Liver (tissue), 3 donors: Measurements from ENCODE around the gene SHISA4.

Experiments
- FOXA1 ChIP-seq: IDR thresholded peaks from 2 replicates; pipeline ENCODE4 v1.6.1; 2016; ENCODE audit warnings: antibody characterized with exemption
- JUND ChIP-seq, 2 donors: IDR thresholded peaks; 2 replicates each; pipeline ENCODE4 v1.6.1; 2016; ENCODE audit warnings: antibody characterized with exemption in 2 of 2
- RAD21 ChIP-seq, 2 donors: IDR thresholded peaks; 2 replicates each; pipeline ENCODE4 v1.6.1; 2016; ENCODE audit warnings: antibody characterized with exemption in 2 of 2, mild to moderate bottlenecking in 2 of 2
- TAF1 ChIP-seq: conservative IDR thresholded peaks from 2 replicates; pipeline ENCODE4 v1.6.1; 2016; ENCODE audit warnings: antibody characterized with exemption, mild to moderate bottlenecking
- TF ChIP-seq, protein P1 (sequence below): IDR thresholded peaks from 2 replicates; pipeline ENCODE4 v1.6.1; 2016; ENCODE audit warnings: antibody characterized with exemption
- TF ChIP-seq, protein P2 (sequence below): fragments of 150-350 bp; IDR thresholded peaks from 2 replicates; pipeline ENCODE4 v1.5.1; 2017; ENCODE audit warnings: improper control_type of control experiment, low read depth, low read length; ENCODE audit not compliant: missing input control
- TF ChIP-seq, protein P3 (sequence below): IDR thresholded peaks from 2 replicates; pipeline ENCODE4 v1.6.1; 2016; ENCODE audit warnings: antibody characterized with exemption
- TF ChIP-seq, protein P4 (sequence below): IDR thresholded peaks from 2 replicates; pipeline ENCODE4 v1.6.1; 2016; ENCODE audit warnings: antibody characterized with exemption, mild to moderate bottlenecking
- donor health status: healthy.
- donor health status: healthy.

DNA sequence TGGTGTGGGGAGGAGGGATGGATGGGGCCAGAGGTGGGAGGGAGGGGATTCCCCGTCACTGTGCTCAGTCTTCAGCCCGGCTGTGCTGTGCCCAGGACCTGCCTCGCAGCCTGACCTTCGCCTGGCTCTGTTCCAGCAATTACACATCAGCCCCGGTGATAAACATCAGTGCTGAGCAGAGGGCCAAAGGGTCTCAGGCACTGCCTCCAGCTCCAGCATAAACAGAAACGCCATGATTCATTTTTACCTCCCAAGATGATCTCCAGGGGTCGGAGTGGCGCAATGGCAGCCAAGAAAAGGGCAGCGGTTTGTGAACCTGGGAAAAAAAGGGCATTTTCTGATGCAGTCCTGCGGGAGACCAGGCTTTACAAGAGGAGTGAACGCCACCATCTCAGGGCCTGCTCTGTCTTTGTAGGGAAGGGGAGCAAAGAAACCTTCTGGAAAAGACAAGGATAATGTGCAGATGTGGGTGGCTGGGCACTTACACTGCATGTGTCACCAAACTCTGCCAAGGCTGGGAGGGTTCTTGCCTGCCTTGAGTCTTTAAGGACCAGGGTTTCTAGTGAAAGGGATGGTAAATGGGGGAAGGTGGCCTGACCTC, 28.1 kb downstream of the SHISA4 start:
- TF ChIP-seq, protein P1, sequence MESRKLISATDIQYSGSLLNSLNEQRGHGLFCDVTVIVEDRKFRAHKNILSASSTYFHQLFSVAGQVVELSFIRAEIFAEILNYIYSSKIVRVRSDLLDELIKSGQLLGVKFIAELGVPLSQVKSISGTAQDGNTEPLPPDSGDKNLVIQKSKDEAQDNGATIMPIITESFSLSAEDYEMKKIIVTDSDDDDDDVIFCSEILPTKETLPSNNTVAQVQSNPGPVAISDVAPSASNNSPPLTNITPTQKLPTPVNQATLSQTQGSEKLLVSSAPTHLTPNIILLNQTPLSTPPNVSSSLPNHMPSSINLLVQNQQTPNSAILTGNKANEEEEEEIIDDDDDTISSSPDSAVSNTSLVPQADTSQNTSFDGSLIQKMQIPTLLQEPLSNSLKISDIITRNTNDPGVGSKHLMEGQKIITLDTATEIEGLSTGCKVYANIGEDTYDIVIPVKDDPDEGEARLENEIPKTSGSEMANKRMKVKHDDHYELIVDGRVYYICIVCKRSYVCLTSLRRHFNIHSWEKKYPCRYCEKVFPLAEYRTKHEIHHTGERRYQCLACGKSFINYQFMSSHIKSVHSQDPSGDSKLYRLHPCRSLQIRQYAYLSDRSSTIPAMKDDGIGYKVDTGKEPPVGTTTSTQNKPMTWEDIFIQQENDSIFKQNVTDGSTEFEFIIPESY: no peak
- TF ChIP-seq, protein P2, sequence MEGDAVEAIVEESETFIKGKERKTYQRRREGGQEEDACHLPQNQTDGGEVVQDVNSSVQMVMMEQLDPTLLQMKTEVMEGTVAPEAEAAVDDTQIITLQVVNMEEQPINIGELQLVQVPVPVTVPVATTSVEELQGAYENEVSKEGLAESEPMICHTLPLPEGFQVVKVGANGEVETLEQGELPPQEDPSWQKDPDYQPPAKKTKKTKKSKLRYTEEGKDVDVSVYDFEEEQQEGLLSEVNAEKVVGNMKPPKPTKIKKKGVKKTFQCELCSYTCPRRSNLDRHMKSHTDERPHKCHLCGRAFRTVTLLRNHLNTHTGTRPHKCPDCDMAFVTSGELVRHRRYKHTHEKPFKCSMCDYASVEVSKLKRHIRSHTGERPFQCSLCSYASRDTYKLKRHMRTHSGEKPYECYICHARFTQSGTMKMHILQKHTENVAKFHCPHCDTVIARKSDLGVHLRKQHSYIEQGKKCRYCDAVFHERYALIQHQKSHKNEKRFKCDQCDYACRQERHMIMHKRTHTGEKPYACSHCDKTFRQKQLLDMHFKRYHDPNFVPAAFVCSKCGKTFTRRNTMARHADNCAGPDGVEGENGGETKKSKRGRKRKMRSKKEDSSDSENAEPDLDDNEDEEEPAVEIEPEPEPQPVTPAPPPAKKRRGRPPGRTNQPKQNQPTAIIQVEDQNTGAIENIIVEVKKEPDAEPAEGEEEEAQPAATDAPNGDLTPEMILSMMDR: no peak
- TF ChIP-seq, protein P3, sequence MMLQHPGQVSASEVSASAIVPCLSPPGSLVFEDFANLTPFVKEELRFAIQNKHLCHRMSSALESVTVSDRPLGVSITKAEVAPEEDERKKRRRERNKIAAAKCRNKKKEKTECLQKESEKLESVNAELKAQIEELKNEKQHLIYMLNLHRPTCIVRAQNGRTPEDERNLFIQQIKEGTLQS: no peak
- no peak for TF ChIP-seq JUND (IDR thresholded peaks at IDR 0.05)
- TF ChIP-seq, protein P4, sequence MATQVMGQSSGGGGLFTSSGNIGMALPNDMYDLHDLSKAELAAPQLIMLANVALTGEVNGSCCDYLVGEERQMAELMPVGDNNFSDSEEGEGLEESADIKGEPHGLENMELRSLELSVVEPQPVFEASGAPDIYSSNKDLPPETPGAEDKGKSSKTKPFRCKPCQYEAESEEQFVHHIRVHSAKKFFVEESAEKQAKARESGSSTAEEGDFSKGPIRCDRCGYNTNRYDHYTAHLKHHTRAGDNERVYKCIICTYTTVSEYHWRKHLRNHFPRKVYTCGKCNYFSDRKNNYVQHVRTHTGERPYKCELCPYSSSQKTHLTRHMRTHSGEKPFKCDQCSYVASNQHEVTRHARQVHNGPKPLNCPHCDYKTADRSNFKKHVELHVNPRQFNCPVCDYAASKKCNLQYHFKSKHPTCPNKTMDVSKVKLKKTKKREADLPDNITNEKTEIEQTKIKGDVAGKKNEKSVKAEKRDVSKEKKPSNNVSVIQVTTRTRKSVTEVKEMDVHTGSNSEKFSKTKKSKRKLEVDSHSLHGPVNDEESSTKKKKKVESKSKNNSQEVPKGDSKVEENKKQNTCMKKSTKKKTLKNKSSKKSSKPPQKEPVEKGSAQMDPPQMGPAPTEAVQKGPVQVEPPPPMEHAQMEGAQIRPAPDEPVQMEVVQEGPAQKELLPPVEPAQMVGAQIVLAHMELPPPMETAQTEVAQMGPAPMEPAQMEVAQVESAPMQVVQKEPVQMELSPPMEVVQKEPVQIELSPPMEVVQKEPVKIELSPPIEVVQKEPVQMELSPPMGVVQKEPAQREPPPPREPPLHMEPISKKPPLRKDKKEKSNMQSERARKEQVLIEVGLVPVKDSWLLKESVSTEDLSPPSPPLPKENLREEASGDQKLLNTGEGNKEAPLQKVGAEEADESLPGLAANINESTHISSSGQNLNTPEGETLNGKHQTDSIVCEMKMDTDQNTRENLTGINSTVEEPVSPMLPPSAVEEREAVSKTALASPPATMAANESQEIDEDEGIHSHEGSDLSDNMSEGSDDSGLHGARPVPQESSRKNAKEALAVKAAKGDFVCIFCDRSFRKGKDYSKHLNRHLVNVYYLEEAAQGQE: no peak
- no peak for TF ChIP-seq TAF1
- no peak for TF ChIP-seq FOXA1
- no peak for TF ChIP-seq RAD21 (IDR thresholded peaks at IDR 0.05)
